ENCODE results near the gene CEACAM21.
A peak's percentile ranks its signal among the peaks of the same experiment; 100 is the strongest.

Gene CEACAM21

DNA sequence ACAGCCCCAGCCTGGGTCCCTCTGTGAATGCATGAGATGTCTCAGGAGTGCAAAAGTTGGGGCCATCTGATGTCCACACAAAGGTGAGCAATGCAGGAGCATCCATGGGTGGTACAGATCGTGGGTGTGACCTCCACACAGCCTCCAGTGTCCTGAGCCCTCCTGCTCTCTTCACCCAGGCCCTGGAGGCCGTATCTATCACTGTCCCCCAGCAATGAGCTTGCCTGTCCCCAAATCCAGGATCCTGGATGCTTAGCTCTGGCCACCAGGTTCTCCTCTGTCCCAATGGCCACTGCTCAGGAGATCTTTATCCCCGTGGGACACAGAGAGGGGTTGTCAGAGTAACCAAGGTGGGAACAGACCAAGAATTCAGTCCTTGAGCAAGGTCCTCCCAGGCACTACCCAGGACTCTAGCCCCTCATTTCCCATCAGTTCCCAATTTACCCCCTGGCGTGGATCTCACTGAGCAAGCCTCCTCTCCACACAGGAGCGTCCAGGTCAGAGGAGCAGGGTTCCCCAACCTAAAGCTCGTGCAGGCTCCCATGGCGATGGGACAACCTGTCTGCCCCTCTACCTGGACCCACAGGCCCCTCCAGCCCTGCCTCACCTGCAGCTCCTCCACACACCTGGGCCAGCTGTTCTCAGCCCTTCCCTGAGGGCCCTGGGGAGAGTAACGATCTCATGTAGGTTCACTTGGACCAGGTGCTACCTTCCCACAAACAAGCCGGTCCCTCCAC is 11.3 kb downstream of the CEACAM21 start:
- DNase-seq, result no peak

DNA sequence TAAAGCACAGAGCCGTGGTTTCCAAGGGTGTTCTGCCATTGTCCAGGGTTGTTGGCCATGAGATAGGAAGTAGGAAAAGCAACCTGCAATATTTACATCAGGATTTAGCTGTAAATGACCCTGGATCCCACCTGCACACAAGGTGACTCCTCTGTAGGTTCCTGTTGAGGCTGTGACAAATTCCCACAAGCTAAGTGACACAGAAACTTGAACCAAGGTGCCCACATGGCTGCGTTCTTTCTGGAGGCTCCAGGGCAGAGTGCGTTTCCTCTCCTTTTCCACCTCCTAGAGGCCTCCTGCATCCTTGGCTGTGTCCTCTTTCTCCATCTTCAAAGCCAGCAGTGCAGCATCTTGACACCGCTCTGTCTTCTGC is 11.9 kb downstream of the CEACAM21 start:
- DNase-seq, result no peak

DNA sequence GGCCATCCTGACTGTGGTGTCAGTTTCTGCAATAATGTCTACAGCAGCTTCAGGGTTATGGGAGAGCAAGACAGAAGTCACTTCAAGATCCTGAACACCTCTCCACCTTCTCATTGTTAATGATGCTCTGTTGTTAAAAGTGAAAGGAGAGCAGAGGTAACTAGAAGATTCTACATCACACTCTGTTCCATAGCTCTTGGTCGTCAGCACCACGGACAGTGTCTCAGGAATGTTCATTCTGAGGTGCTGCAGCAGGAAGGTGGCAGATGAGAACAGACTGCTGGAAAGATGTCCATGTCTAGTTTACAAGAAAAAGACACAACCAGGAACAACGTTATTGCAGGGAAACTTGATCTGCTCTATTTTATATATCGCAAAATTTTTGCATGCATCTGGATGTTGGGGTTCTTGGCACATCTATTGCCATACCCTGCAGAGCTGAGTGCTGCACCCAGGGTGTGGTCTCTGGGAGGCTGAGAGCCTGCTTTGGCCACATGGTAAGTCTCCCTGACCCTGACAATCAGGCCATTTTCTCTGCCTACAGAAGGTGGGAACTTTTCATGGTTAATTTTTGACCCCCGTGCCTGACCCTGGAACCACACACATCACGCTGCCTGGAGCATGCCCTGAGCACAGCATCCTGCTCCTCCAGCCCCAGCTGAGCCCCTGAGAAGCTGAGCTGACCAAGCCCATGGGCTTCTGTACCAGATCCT is 12.7 kb downstream of the CEACAM21 start:
- DNase-seq, result no peak

DNA sequence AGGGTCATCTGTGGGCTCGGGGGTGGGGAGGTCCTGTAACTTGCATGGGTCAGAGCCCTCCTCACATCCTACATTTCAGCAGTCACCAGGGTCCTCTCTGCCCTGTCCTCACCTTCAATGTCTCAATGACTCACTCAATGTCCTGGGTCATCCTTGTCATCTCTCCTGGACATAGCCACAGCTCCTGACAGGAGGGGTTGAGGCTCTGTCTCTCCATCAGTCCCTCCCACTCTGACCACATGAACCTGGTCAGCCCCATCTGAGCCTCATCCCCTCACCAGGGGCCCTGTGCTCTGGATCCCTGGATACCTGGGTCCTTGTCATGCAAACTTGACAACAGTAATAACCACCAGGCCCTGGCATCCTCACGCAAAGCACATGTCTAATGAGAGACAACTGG is 13.4 kb downstream of the CEACAM21 start:
- DNase-seq, result no peak

DNA sequence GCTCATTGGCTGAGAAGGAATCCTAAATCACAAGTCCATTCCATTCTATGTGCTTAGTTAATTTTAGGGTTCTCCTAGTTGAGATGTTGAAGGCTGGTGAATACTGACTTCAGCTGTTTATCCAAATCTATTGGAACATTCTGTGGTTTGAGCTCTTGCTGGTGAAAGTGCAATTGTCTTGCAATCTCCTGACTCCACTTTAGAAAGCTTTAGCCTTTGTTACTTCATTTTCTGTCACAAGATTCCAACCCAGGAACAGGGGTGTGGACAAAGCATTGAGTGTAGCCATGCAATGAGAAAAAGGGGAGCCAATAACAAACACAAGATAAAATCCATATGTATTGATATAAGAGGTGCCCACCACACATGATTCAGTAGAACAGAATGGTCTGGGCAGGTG is 15.0 kb downstream of the CEACAM21 start:
- DNase-seq, result no peak

DNA sequence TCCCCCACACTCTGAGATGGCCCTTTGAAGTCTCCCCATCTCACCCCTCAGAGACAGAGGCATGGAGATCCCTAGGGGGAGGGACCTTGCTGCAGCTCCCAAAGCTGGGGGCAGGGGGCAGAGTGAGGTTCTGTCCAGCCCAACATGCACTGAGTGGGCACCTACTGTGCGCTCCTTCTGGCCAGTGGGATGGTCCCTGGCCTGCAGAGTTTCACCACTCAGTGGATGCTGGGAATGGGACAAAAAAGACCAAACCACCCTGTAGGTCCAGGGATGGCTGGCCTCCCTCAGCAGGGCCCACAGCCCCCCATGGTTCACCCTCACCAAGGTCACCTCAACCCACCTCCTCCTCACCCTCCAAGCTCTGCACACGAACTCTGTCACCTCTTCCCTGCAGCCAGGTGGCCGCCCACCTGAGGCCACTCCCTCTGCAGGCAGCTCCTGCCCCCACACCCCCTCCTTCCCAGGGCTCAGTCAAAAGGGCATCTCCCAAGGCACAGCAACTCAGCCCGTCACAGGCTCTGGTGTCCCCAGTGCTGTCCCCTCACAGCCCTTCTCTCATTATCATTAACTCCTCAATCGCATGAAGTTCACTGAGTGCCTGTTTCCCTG is 16.1 kb downstream of the CEACAM21 start:
- DNase-seq, result no peak

DNA sequence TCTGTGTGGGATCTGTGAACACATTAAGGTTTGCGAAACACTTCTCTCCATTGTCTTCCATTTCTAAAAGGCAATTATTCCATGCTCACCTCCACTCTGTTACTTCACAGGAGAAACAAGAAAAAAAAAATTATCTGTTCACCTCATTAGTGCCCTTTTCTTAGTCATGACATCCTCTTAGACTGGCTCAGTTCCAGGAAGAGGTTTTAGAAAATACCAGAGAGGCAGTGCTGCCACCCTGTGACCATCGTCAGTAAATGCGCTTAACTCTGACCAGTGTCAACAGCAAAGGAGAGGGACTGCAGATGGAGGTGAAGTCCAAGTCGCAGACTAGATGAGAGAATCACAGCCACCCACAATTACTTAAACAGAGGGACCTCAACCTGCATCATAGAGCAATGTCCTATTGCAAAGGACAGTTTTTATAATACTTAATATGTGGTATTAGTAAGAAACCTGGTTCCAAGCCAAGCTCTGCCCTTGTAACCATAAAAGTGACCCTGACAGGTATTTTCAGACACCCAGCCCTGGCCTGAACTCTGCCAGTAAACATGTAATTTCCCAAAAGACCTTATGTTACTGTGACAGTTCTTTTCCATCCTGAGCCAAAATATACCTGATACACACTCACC is 19.4 kb downstream of the CEACAM21 start:
- DNase-seq, result peak; percentile 43

DNA sequence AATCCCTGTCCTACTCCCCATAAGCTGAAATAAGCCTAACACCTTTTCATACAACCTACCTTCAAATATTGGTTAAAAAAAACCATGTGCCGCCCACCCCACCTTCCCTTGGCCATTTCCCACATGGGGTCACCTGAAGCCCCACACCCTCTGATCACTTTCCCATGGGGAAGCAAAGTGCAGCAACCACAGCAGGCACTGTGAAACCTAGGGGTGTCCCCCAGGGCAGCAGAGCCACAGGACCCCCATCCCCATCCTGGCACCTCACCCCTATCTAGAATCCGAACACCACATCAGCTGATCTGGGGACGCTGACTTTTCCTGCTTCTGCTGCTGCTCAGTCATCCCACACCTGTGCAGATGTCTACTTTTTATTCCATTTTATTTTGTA is 19.9 kb downstream of the CEACAM21 start:
- no peak for DNase-seq

DNA sequence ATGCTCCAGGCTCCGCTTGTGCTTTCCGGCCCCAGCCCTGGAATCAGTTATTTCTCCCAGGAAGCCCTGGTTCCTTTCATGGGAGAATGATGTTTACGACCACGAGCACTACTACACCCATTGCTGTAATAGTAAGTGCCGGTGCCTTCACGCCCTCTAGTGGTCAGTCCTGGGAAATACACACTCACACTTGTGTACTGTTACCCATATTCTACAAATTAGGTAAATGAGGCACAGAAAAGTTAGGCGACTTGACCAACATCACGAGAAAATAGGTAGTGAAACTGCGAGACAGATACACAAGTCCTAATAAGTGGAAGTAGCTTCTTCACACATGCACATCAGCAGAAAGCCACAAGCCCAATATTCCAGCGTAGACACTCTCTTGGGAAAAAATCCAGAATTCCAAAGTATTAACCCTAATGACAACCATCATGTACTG is 21.7 kb downstream of the CEACAM21 start:
- peak; percentile 66 for DNase-seq

DNA sequence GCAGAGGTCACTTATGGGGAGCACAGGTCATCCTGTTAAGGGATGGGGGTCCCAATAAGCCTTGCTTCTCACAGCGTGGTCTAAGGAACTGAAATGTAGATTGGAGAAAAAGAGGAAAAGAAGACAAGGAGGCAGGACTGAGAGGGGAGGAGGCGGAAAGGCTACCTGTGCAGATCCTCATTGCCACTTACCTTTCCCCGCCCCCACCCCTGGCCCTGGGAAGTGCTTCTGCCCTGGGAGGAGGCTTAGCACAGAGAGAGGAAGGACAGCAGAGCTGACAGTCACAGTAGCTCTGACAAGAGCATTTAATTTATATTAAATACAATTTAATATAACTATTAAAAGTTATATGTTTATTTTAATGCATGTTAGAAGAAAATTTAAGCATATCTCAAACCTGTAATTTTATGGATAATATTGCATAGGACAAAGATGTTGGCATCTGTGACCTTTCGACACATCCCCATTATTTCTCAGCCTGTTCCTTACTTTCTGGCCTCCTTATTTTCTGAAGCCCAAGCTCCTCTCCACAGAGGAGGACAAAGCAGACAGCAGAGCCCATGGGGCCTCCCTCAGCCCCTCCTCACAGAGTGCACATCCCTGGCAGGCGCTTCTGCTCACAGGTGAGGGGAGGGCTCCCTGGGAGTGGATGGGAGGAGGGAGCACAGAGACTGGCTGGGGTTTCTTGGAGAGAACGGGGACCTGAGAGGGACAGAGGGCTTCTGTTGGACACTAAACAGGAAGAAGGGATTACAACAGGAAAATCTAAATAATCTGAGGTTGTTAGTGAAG is 23.4 kb downstream of the CEACAM21 start:
- no peak for DNase-seq

DNA sequence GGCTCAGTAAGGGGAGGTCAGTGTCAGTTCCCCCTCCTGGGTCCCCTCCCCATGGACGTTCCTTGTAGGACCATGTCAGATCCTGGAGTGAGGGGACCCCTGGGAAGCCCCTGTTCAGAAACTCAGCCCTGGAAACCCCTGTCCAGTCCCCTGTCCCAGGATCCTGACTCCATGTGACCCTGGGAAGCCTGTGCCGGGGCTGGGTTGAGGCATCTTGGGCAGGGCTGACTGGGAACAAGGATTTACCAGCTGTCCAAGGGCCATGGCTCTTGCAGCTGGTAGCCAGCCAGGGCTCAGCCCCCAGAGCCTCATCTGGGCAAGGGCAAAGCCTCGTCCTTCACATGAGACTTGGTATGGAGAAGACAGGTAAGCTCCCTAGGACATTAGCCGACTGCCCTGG is 25.8 kb downstream of the CEACAM21 start:
- peak; percentile 7 for DNase-seq

DNA sequence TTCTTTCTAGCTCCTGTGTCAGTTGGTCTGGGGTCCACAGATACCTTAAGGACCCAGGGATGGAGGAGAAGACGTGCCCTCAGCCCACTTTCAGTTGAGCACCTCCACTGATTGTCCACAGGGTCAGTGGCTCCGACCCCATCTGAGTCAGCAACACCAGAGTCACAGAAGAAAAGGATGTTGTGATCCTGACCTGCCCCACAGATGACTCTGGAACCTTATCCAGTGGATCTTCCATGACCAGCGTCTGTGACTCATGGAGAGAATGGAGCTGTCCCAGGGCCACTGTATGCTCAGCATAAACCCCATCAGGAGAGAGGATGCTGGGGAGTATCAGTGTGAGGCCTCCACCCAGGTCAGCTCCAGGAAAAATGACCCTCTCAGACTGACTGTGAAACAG is 28.9 kb downstream of the CEACAM21 start:
- DNase-seq, result no peak

DNA sequence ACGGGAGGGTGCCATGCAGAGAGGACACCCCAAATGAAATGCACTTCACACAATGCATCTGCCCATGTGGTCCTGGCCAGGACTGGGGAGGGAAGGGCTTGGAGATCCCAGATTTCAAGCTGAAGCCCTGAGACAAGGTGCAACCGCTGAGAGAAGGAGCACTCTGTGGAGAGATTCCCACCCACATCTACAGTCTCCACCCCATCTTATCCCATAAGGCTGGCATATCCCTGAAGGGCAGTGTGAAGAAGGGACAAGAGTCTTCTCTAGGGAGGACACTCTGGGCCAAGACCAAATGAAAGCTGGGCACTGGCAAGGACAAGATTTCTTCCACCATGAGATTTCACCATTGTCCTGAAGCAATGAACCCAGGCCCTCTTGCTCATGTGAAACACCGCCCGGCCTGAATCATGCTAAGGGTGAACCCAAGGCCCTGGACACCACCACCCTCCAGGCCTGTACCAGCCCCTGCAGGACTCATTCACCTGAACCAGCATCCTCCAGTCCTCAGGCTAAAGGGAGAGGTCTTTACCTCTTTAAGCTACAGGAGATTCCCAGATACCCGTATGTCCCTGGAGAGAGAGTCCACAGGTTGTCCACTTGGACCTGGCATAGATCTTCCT is 30.4 kb downstream of the CEACAM21 start:
- no peak for DNase-seq

DNA sequence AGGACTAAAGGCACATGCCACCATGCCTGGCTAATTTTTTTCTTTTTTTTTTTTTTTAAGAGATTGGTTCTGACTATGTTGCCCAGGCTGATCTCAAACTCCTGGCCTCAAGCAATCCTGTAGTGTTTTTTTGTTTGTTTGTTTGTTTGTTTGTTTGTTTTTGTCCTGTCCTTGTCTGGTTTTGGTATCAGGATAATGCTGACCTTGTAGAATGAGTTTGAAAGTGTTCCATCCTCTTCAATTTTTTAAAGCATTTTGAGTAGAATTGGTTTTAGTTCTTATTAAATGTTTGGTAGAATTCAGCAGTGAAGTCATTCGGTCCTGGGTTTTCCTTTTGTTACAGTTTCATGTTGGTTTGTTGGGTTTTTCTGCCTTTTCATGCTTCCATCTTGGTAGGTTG is 31.7 kb downstream of the CEACAM21 start:
- no peak for DNase-seq

DNA sequence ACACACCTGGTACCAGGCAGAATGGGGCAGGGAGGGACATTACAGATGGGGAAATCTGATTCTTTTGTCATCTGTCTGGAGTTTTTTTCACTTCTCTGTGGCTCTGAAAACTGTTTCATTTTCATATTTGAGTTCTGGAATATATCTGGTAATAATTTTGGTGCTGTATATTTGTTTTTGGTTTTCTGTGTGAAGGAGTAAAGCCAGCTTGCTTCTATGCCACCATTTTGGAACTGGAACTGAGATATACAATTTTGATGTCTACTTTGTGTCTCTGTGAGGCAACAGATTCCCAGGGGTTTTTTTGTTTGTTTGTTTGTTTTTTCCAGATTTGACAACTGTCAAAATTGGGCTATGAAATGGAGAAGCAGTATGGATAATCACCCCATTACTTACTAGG is 34.8 kb downstream of the CEACAM21 start:
- no peak for DNase-seq

DNA sequence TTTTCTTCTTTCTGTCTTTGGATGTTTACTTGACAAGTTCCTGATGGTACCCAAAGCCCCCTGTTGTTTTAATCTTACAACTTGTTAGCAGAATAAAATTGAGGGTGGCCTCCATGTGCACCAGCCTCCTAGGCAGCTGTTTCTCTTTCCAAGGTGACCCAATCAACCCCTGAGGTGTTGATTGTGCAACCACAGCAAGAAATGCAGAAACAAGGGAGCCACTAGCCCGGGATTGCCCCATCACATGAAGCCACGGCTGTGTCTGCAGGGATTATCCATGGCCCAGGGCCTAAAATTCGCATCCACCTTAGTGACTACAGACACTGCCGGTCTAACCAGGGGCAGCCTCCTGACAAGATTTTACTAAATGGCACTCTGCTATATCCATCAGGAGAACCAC is 36.5 kb downstream of the CEACAM21 start:
- DNase-seq, result no peak

DNA sequence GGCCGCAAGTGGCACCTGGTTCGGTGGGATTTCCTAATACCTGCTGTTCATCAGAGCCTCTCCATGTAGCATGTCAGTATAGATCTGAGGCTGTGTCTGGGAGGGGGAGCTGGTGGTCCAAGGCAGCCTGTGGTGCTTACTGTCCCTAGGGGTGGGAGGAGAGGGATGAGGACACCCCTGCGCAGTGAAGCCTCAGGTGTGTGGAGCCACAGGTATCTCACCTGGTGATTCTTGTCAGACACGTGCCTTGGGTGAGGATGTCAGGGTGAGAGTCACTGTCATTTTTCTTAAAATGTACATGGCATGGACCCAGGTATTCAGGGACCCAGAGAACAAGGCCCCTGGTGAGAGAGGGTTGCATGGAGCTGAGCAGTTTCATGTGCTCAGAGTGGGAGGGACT is 39.2 kb downstream of the CEACAM21 start:
- DNase-seq, result no peak

DNA sequence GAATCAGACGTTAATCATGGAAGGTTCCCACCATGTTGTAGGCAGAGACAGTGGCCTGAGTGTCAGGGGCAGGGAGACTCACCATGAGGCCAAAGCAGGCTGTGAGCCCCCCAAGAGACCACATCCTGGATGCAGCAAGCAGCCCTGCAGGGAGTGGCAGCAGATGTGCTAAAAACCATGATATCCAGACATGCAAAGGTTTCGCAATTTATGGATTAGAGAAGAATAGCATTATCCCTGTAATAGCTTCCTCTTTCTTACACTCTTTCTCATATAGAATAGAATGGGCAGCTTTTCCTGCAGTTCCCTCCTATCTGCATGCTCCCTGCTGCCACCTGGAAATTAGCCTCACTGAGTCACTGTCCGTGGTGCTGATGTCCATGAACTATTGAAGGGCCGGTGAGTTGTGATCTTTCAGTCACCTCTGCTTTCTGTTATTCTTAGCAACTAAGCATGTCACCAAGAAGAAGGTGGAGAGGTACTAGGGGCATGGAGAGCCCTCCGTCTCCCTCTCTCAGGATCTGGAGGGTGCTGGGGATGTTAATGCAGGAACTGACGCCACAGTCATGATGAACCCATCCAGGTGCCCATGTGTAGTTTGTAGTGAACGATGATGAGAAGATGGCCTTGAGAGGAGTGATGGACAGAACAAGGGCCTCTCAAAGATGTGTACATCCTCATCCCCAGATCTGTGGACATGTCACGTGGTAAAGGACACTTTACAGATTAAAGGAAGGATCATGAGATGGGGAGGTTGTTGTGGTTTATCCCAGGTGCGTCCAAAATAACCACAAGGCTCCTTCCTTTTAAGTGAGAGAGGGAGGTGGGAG is 41.0 kb downstream of the CEACAM21 start:
- no peak for DNase-seq

DNA sequence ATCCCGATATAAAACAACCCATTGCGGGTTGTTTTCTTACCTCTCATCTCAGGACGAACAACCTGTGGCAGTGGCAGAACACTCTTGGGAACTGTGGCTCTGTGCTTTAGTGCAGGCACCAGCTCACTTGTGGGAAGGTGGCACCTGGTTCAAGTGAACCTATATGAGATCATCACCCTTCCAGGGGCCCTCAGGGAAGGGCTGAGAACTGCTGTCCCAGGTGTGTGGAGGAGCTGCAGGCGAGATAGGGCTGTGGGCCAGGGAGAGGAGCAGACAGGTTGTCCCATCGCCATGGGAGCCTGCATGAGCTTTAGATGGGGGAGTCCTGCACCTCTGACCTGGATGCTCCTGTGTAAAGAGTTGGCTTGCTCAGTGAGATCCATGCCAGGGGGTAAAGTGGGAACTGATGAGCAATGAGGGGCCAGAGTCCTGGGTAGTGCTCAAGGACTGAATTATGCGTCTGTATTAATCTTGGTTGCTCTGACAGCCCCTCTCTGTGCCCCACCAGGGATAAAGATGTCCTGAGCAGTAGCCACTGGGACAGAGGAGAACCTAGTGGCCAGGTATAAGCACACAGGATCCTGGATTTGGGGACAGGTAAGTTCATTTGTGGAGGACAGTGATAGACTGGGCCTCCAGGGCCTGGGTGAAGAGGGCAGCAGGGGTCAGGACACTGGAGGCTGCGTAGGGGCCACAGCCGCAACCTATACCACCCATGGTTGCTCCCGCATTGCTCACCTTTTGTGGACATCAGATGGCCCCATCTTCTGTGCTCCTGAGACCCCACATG is 42.2 kb downstream of the CEACAM21 start:
- DNase-seq, result no peak

DNA sequence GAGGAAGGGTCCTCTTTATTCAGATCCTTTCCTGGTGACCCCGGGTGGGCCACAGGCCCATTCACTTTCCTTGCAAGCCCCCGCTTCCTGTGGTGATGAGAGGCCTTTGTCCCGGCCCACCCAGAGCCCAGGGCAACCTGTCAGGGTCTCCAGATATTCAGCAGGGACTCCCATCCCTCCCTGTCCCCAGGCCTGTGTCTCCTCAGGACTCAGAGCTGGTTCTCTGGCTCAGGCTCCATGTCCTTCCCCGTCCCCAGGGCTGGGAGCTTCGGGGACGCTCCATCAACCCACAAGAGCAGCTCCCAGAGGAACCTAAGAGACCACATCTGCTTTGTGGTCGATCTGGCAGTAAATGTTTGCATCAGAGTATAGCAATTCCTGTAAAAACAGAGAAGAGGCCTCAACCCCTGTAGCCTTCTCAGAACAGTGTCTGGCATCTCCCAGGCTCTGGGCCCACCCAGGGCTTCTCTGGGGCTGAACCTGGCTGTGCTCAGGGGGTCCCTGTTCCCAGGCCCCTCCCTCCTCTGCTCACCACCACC is 43.1 kb downstream of the CEACAM21 start:
- DNase-seq, result no peak

All from femur (tissue), 1 donor.